ENCODE measurements around the gene FRMD6.

The FRMD6 gene

GRCh38 chr14:51668870-51669269, 17.2 kb downstream of the FRMD6 start:
- H3K4me2 ChIP-seq (ENCODE audit: low read length, poor library complexity, severe bottlenecking), result no peak overlapping the region
- H3K9me3 ChIP-seq (ENCODE audit: control insufficient read depth, low read length), result no peaks in the 10 kb centered on the region

GRCh38 chr14:51674294-51675002, 22.7 kb downstream of the FRMD6 start:
- no peaks in the 10 kb centered on the region for H3K27me3 ChIP-seq (ENCODE audit: control insufficient read depth in 1 of 2, insufficient read depth in 1 of 2, low read length in 2 of 2)
- H3K9ac ChIP-seq (ENCODE audit: low read length), result no peak overlapping the region
- DNase-seq, result peak; percentile 54
- no peak overlapping the region for H3K4me2 ChIP-seq (ENCODE audit: low read length, poor library complexity, severe bottlenecking)
- H4K91ac ChIP-seq (ENCODE audit: low read length), result no peak overlapping the region
- peaks cover 0 to 30% of the 10 kb centered on the region in 2 experiments for H3K36me3 ChIP-seq (ENCODE audit: control insufficient read depth in 1 of 2, insufficient read depth in 2 of 2, low read depth in 1 of 2, low read length in 2 of 2)
- H3K14ac ChIP-seq (ENCODE audit: low read length in 2 of 2), result no peak overlapping the region
- no peak overlapping the region for H3K23ac ChIP-seq (ENCODE audit: low read length in 2 of 2)
- no peak overlapping the region for H2BK5ac ChIP-seq (ENCODE audit: low read depth, low read length, poor library complexity, severe bottlenecking)
- no peak overlapping the region for H3K4me3 ChIP-seq (ENCODE audit: insufficient read depth in 1 of 2, low read depth in 1 of 2, low read length in 2 of 2)
- no peak overlapping the region for H2BK12ac ChIP-seq (ENCODE audit: low read length in 2 of 2)
- H2AFZ ChIP-seq (ENCODE audit: low read depth, low read length), result no peak overlapping the region
- no peaks in the 10 kb centered on the region for H3K79me1 ChIP-seq (replicated peaks; ENCODE audit: low read length, poor library complexity, severe bottlenecking)
- no peaks in the 10 kb centered on the region for H3K9me3 ChIP-seq (ENCODE audit: control insufficient read depth, low read length)
- H2AK5ac ChIP-seq (ENCODE audit: low read length, severe bottlenecking), result no peak overlapping the region
- H3K18ac ChIP-seq (ENCODE audit: low read depth in 1 of 2, low read length in 2 of 2), result no peak overlapping the region
- H3K4ac ChIP-seq (ENCODE audit: low read depth in 1 of 2, low read length in 2 of 2), result no peak overlapping the region
- 46% methylated on average over 5 of the region's 5 CpGs for WGBS
- peak overlapping the region; percentile 39 for H3K27ac ChIP-seq (ENCODE audit: low read length, poor library complexity, severe bottlenecking)
- H2BK120ac ChIP-seq (ENCODE audit: low read depth, low read length), result no peak overlapping the region
- H3K4me1 ChIP-seq (ENCODE audit: control insufficient read depth, insufficient read depth, low read depth, low read length), result peaks cover 6% of the 10 kb centered on the region
- no peak overlapping the region for H4K8ac ChIP-seq (ENCODE audit: low read length)
- H2BK15ac ChIP-seq (ENCODE audit: low read depth, poor library complexity, severe bottlenecking), result no peak overlapping the region

More at GRCh38 chr14:51668870-51669269, 17.2 kb downstream of the FRMD6 start:
- H4K8ac ChIP-seq (ENCODE audit: low read length), result no peak overlapping the region
- H2BK120ac ChIP-seq (ENCODE audit: low read depth, low read length), result no peak overlapping the region
- no peak for DNase-seq
- H3K79me1 ChIP-seq (replicated peaks; ENCODE audit: low read length, poor library complexity, severe bottlenecking), result no peaks in the 10 kb centered on the region
- H3K23ac ChIP-seq (ENCODE audit: low read length in 2 of 2), result no peak overlapping the region
- no peak overlapping the region for H2BK15ac ChIP-seq (ENCODE audit: low read depth, poor library complexity, severe bottlenecking)
- H2AK5ac ChIP-seq (ENCODE audit: low read length, severe bottlenecking), result no peak overlapping the region
- H4K91ac ChIP-seq (ENCODE audit: low read length), result no peak overlapping the region
- no peak overlapping the region for H3K4ac ChIP-seq (ENCODE audit: low read depth in 1 of 2, low read length in 2 of 2)
- H3K4me3 ChIP-seq (ENCODE audit: insufficient read depth in 1 of 2, low read depth in 1 of 2, low read length in 2 of 2), result no peak overlapping the region
- no peak overlapping the region for H3K27ac ChIP-seq (ENCODE audit: low read length, poor library complexity, severe bottlenecking)
- no peak overlapping the region for H2AFZ ChIP-seq (ENCODE audit: low read depth, low read length)
- H2BK5ac ChIP-seq (ENCODE audit: low read depth, low read length, poor library complexity, severe bottlenecking), result no peak overlapping the region
- H3K9ac ChIP-seq (ENCODE audit: low read length), result no peak overlapping the region
- H3K18ac ChIP-seq (ENCODE audit: low read depth in 1 of 2, low read length in 2 of 2), result no peak overlapping the region
- peaks cover 7 to 42% of the 10 kb centered on the region in 2 experiments for H3K36me3 ChIP-seq (ENCODE audit: control insufficient read depth in 1 of 2, insufficient read depth in 2 of 2, low read depth in 1 of 2, low read length in 2 of 2)
- H3K4me1 ChIP-seq (ENCODE audit: control insufficient read depth, insufficient read depth, low read depth, low read length), result peaks cover 3% of the 10 kb centered on the region
- H3K27me3 ChIP-seq (ENCODE audit: control insufficient read depth in 1 of 2, insufficient read depth in 1 of 2, low read length in 2 of 2), result no peaks in the 10 kb centered on the region
- no peak overlapping the region for H2BK12ac ChIP-seq (ENCODE audit: low read length in 2 of 2)
- H3K14ac ChIP-seq (ENCODE audit: low read length in 2 of 2), result no peak overlapping the region
- 89% methylated on average over 1 of the region's 2 CpGs for WGBS

GRCh38 chr14:51676549-51676948, 24.8 kb downstream of the FRMD6 start:
- peak overlapping the region in 1 of 2 experiments; percentile 9 for H3K4me3 ChIP-seq (ENCODE audit: insufficient read depth in 1 of 2, low read depth in 1 of 2, low read length in 2 of 2)
- H4K8ac ChIP-seq (ENCODE audit: low read length), result no peak overlapping the region
- no peak overlapping the region for H4K91ac ChIP-seq (ENCODE audit: low read length)
- no peak overlapping the region for H2BK120ac ChIP-seq (ENCODE audit: low read depth, low read length)
- no peaks in the 10 kb centered on the region for H3K9me3 ChIP-seq (ENCODE audit: control insufficient read depth, low read length)
- H2BK12ac ChIP-seq (ENCODE audit: low read length in 2 of 2), result no peak overlapping the region
- H3K27me3 ChIP-seq (ENCODE audit: control insufficient read depth in 1 of 2, insufficient read depth in 1 of 2, low read length in 2 of 2), result no peaks in the 10 kb centered on the region
- DNase-seq, result no peak
- H3K36me3 ChIP-seq (ENCODE audit: control insufficient read depth in 1 of 2, insufficient read depth in 2 of 2, low read depth in 1 of 2, low read length in 2 of 2), result peaks cover 0 to 22% of the 10 kb centered on the region in 2 experiments
- H3K4me1 ChIP-seq (ENCODE audit: control insufficient read depth, insufficient read depth, low read depth, low read length), result peaks cover 8% of the 10 kb centered on the region
- H3K79me1 ChIP-seq (replicated peaks; ENCODE audit: low read length, poor library complexity, severe bottlenecking), result no peaks in the 10 kb centered on the region
- H3K23ac ChIP-seq (ENCODE audit: low read length in 2 of 2), result no peak overlapping the region
- H3K27ac ChIP-seq (ENCODE audit: low read length, poor library complexity, severe bottlenecking), result no peak overlapping the region
- H3K4ac ChIP-seq (ENCODE audit: low read depth in 1 of 2, low read length in 2 of 2), result no peak overlapping the region
- no peak overlapping the region for H3K4me2 ChIP-seq (ENCODE audit: low read length, poor library complexity, severe bottlenecking)
- H2BK5ac ChIP-seq (ENCODE audit: low read depth, low read length, poor library complexity, severe bottlenecking), result no peak overlapping the region
- no peak overlapping the region for H2BK15ac ChIP-seq (ENCODE audit: low read depth, poor library complexity, severe bottlenecking)
- H3K18ac ChIP-seq (ENCODE audit: low read depth in 1 of 2, low read length in 2 of 2), result no peak overlapping the region
- H2AK5ac ChIP-seq (ENCODE audit: low read length, severe bottlenecking), result no peak overlapping the region
- peak overlapping the region; percentile 68 for H3K9ac ChIP-seq (ENCODE audit: low read length)
- H2AFZ ChIP-seq (ENCODE audit: low read depth, low read length), result no peak overlapping the region
- no peak overlapping the region for H3K14ac ChIP-seq (ENCODE audit: low read length in 2 of 2)

GRCh38 chr14:51677266-51677665, 25.6 kb downstream of the FRMD6 start:
- Histone ChIP-seq H3K9ac (ENCODE audit: low read length) (peak overlapping the region; percentile 68), H3K27me3 (ENCODE audit: control insufficient read depth in 1 of 2, insufficient read depth in 1 of 2, low read length in 2 of 2) (no peaks in the 10 kb centered on the region), H3K18ac (ENCODE audit: low read depth in 1 of 2, low read length in 2 of 2) (no peak overlapping the region), H3K27ac (ENCODE audit: low read length, poor library complexity, severe bottlenecking) (peak overlapping the region; percentile 71), H3K4ac (ENCODE audit: low read depth in 1 of 2, low read length in 2 of 2) (no peak overlapping the region), H4K8ac (ENCODE audit: low read length) (no peak overlapping the region), H4K91ac (ENCODE audit: low read length) (no peak overlapping the region), H3K4me1 (ENCODE audit: control insufficient read depth, insufficient read depth, low read depth, low read length) (peaks cover 8% of the 10 kb centered on the region), H3K79me1 (replicated peaks; ENCODE audit: low read length, poor library complexity, severe bottlenecking) (no peaks in the 10 kb centered on the region), H2BK5ac (ENCODE audit: low read depth, low read length, poor library complexity, severe bottlenecking) (peak overlapping the region; percentile 1), H2BK12ac (ENCODE audit: low read length in 2 of 2) (no peak overlapping the region), H3K14ac (ENCODE audit: low read length in 2 of 2) (no peak overlapping the region), H2BK120ac (ENCODE audit: low read depth, low read length) (no peak overlapping the region), H3K36me3 (ENCODE audit: control insufficient read depth in 1 of 2, insufficient read depth in 2 of 2, low read depth in 1 of 2, low read length in 2 of 2) (peaks cover 0 to 16% of the 10 kb centered on the region in 2 experiments), H3K4me2 (ENCODE audit: low read length, poor library complexity, severe bottlenecking) (no peak overlapping the region), H2AFZ (ENCODE audit: low read depth, low read length) (no peak overlapping the region), H3K9me3 (ENCODE audit: control insufficient read depth, low read length) (no peaks in the 10 kb centered on the region), H3K23ac (ENCODE audit: low read length in 2 of 2) (no peak overlapping the region), H2BK15ac (ENCODE audit: low read depth, poor library complexity, severe bottlenecking) (no peak overlapping the region), H2AK5ac (ENCODE audit: low read length, severe bottlenecking) (no peak overlapping the region), H3K4me3 (ENCODE audit: insufficient read depth in 1 of 2, low read depth in 1 of 2, low read length in 2 of 2) (peak overlapping the region in 1 of 2 experiments; percentile 35)
- peak; percentile 45 for DNase-seq
- WGBS, result 79% methylated on average over 1 of the region's 1 CpG

Measured in mesenchymal stem cell (in vitro differentiated cells and primary cell).